NCI-H128 (cell line): ENCODE measurements around the gene MAMDC4.
A peak's percentile ranks its signal among the peaks of the same experiment; 100 is the strongest.

Experiments
- DNase-seq: peaks from one replicate; lab custom pipeline; 2025; ENCODE audit not compliant: unreplicated experiment; lab: John Stamatoyannopoulos, UW

The MAMDC4 gene

GRCh38 chr9:136885950-136886578 lies 33.9 kb downstream of the MAMDC4 start, which contains the start of gene TRAF2:
Gene TRAF2, plus strand, starts transcription at chr9:136886516. Its CDS starts 12,225 bp downstream, at chr9:136898741.
- peak; percentile 95 for DNase-seq

GRCh38 chr9:136886610-136887597 lies 34.8 kb downstream of the MAMDC4 start:
- DNase-seq, result no peak

GRCh38 chr9:136888454-136888853 lies 36.3 kb downstream of the MAMDC4 start:
- DNase-seq, result no peak

- DNase-seq, result no peak
These were observed 37.7 kb downstream of the MAMDC4 start for GRCh38 chr9:136889858-136890257.

- no peak for DNase-seq
These were observed 38.5 kb downstream of the MAMDC4 start for GRCh38 chr9:136890661-136891060.

- no peak for DNase-seq
These were observed 43.9 kb downstream of the MAMDC4 start for GRCh38 chr9:136896027-136896426.

- DNase-seq, result no peak
These were observed 46.4 kb downstream of the MAMDC4 start for GRCh38 chr9:136898483-136899100.

GRCh38 chr9:136899196-136899595 lies 47.0 kb downstream of the MAMDC4 start:
- no peak for DNase-seq

GRCh38 chr9:136900556-136900955 lies 48.4 kb downstream of the MAMDC4 start:
- DNase-seq, result no peak

GRCh38 chr9:136900988-136901515 lies 48.9 kb downstream of the MAMDC4 start:
- no peak for DNase-seq

- no peak for DNase-seq
These were observed 49.5 kb downstream of the MAMDC4 start for GRCh38 chr9:136901516-136902258.

- no peak for DNase-seq
These were observed 50.2 kb downstream of the MAMDC4 start for GRCh38 chr9:136902259-136902821.

GRCh38 chr9:136903041-136903554 lies 51.0 kb downstream of the MAMDC4 start:
- DNase-seq, result no peak

GRCh38 chr9:136906266-136906665 lies 54.1 kb downstream of the MAMDC4 start:
- DNase-seq, result no peak

GRCh38 chr9:136907011-136907914 lies 55.1 kb downstream of the MAMDC4 start:
- DNase-seq, result no peak
